HEK293T (cell line): ENCODE measurements around the gene KRT7.

Source experiments
- ARNT ChIP-seq: fragments of 450-650 bp; IDR thresholded peaks from 2 replicates; pipeline ENCODE4 v1.6.1; 2017; ENCODE audit warnings: mild to moderate bottlenecking
- BHLHE40 ChIP-seq: fragments of 450-650 bp; IDR thresholded peaks from 2 replicates; pipeline ENCODE4 v1.6.1; 2016; ENCODE audit warnings: mild to moderate bottlenecking, moderate library complexity, borderline replicate concordance
- CTBP1 ChIP-seq: fragments of 450-650 bp; IDR thresholded peaks from 2 replicates; pipeline ENCODE4 v1.6.1; 2016; ENCODE audit warnings: borderline replicate concordance
- ELF4 ChIP-seq: fragments of 450-650 bp; IDR thresholded peaks from 2 replicates; pipeline ENCODE4 v1.6.1; 2017; ENCODE audit warnings: antibody characterized with exemption
- FOXA1 ChIP-seq: fragments of 450-650 bp; IDR thresholded peaks from 2 replicates; pipeline ENCODE4 v1.6.1; 2016; ENCODE audit warnings: mild to moderate bottlenecking
- FOXK2 ChIP-seq: fragments of 450-650 bp; IDR thresholded peaks from 2 replicates; pipeline ENCODE4 v1.6.1; 2016; ENCODE audit warnings: mild to moderate bottlenecking
- FOXM1 ChIP-seq: fragments of 450-650 bp; IDR thresholded peaks from 2 replicates; pipeline ENCODE4 v1.6.1; 2017; ENCODE audit warnings: mild to moderate bottlenecking, borderline replicate concordance
- LEF1 ChIP-seq: fragments of 450-650 bp; IDR thresholded peaks from 2 replicates; pipeline ENCODE4 v1.6.1; 2017; ENCODE audit warnings: mild to moderate bottlenecking, borderline replicate concordance
- SP1 ChIP-seq: fragments of 450-650 bp; IDR thresholded peaks from 2 replicates; pipeline ENCODE4 v1.6.1; 2017
- SUZ12 ChIP-seq: fragments of 450-650 bp; IDR thresholded peaks from 2 replicates; pipeline ENCODE4 v1.6.1; 2016; ENCODE audit warnings: mild to moderate bottlenecking
- TF ChIP-seq, protein P1 (sequence below): fragments of 450-650 bp; IDR thresholded peaks from 2 replicates; pipeline ENCODE4 v1.6.1; 2016

DNA sequence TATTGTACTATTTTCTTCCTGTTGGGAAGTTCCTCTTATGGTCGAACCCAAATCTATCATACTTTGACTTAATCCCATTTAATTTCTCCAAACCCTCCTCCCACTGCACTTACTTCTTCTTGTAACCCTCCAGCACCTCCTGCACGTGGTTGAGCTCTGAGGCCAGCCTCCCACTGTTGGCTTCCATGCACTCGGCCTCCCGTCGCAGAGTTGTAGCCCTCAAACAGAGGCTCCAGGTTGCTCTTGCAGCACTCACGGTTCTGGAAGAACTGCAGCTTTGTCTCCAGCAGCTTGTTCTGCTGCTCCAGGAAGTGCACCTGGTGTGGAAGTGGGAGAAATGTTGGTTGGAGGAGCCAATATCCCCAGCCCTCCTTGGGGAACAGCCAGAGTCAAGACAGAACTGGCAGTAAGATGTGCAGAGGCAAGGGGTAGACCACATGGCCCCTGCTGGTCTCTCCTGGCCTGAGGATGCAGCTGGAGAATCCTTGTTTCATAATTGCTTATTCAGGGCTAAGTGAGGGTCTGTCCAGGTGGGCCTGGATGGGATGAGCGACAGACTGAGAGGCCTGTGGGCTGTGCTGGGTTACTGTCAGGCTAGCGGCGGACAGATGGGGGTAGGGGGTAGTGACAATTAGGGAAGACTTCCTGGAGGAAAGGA is 23.0 kb downstream of the KRT7 start:
- no peak for TF ChIP-seq FOXM1
- TF ChIP-seq, protein P1, sequence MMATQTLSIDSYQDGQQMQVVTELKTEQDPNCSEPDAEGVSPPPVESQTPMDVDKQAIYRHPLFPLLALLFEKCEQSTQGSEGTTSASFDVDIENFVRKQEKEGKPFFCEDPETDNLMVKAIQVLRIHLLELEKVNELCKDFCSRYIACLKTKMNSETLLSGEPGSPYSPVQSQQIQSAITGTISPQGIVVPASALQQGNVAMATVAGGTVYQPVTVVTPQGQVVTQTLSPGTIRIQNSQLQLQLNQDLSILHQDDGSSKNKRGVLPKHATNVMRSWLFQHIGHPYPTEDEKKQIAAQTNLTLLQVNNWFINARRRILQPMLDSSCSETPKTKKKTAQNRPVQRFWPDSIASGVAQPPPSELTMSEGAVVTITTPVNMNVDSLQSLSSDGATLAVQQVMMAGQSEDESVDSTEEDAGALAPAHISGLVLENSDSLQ, result no peak
- no peak for TF ChIP-seq ELF4
- TF ChIP-seq LEF1, result no peak
- no peak for TF ChIP-seq SUZ12
- TF ChIP-seq FOXA1, result no peak
- no peak for TF ChIP-seq FOXK2
- no peak for TF ChIP-seq ARNT
- no peak for TF ChIP-seq BHLHE40
- TF ChIP-seq CTBP1, result no peak
- no peak for TF ChIP-seq SP1
